ENCODE data around the gene CAPG. TPM values are rescaled to one million over a fixed set of nuclear protein-coding genes. Genes with fewer than 3 reads are reported as not detected.

Gene CAPG
- total and polyA plus RNA-seq, 12 donors: 11.6 to 192 (median 41.4) TPM

GRCh38 chr2:85353876-85354285, 56.3 kb downstream of the CAPG start:
- peak overlapping the region; percentile 21 to 99 (median 92) for H3K4me3 ChIP-seq
- peak; percentile 53 to 82 (median 77) for DNase-seq
- no peaks in the 10 kb centered on the region for H3K9me3 ChIP-seq (replicated peaks in 1 of 3)
- peak overlapping the region in 4 of 5 donors; percentile 49 to 93 (median 83) for H3K27ac ChIP-seq
- peaks cover 24 to 51% of the 10 kb centered on the region in 2 donors for H3K4me1 ChIP-seq (replicated peaks in 1 of 2)
- intact Hi-C loops (cut with DNase I): no loop called here
- peaks cover 0 to 44% of the 10 kb centered on the region in 2 donors for H3K36me3 ChIP-seq (replicated peaks in 1 of 2)
- no peaks in the 10 kb centered on the region for H3K27me3 ChIP-seq
- TF ChIP-seq CTCF (IDR thresholded peaks at IDR 0.05): no peak
- TF ChIP-seq POLR2A (IDR thresholded peaks at IDR 0.05): no peak
- WGBS, 4 donors: 13 to 21% (median 17%) methylated on average over 14 to 16 of the region's 16 CpGs

GRCh38 chr2:85347599-85347998, 62.6 kb downstream of the CAPG start:
- 87 to 93% (median 89%) methylated on average over 3 of the region's 3 CpGs for WGBS, 4 donors
- peaks cover 4 to 7% of the 10 kb centered on the region in 2 donors for H3K4me1 ChIP-seq (replicated peaks in 1 of 2)
- no peak overlapping the region for H3K27ac ChIP-seq
- no peak for DNase-seq
- intact Hi-C loops (cut with DNase I): no loop called here
- TF ChIP-seq POLR2A (IDR thresholded peaks at IDR 0.05): no peak
- TF ChIP-seq CTCF (IDR thresholded peaks at IDR 0.05): no peak
- peaks cover 0 to 75% of the 10 kb centered on the region in 2 donors for H3K36me3 ChIP-seq (replicated peaks in 1 of 2)
- no peaks in the 10 kb centered on the region for H3K27me3 ChIP-seq
- H3K4me3 ChIP-seq: no peak overlapping the region
- H3K9me3 ChIP-seq (replicated peaks in 1 of 3): no peaks in the 10 kb centered on the region

Small RNAs within 50 kb of the gene (small RNA-seq; reads per million reads assigned to genes)
- gene AC062037.1: 0 reads per million in 2 donors
- 0 reads per million in 2 donors for gene AC062037.2
- 0 reads per million in 2 donors for gene RF00019
- 0 reads per million in 2 donors for gene RN7SL113P
- 0 reads per million in 2 donors for gene RN7SL251P

Other genes with a start within 250 kb of the CAPG start
- gene TGOLN2, start 82.4 kb downstream of the CAPG start, total RNA-seq: 100 to 1,000 TPM in 8 of 9 donors, 10 to 100 TPM in 1; 72.8 to 186 (median 143) TPM
- gene TGOLN2, start 82.4 kb downstream of the CAPG start, polyA plus RNA-seq: 10 to 100 TPM; 14.8 to 94.4 (median 25.0) TPM
- gene RETSAT, start 55.8 kb downstream of the CAPG start, total RNA-seq: 100 to 1,000 TPM in 7 of 9 donors, 10 to 100 TPM in 2; 70.3 to 178 (median 131) TPM
- 100 to 1,000 TPM in 1 of 3 donors, 10 to 100 TPM in 2; 26.1 to 209 (median 60.7) TPM for gene RETSAT, start 55.8 kb downstream of the CAPG start, polyA plus RNA-seq
- gene ELMOD3, start 55.6 kb downstream of the CAPG start, total RNA-seq: 10 to 100 TPM; 12.3 to 37.0 (median 25.5) TPM
- 10 to 100 TPM; 18.9 to 69.0 (median 63.1) TPM for gene ELMOD3, start 55.6 kb downstream of the CAPG start, polyA plus RNA-seq
- 1 to 10 TPM in 1 of 9 donors, under 1 TPM in 3, not detected in 5; 0.61 to 1.4 (median 0.71) TPM for gene SH2D6, start 8.3 kb upstream of the CAPG start, total RNA-seq
- 1 to 10 TPM in 2 of 3 donors, under 1 TPM in 1; 0.53 to 4.2 (median 1.3) TPM for gene SH2D6, start 8.3 kb upstream of the CAPG start, polyA plus RNA-seq
- 100 to 1,000 TPM in 7 of 9 donors, 10 to 100 TPM in 2; 87.3 to 429 (median 175) TPM for gene MAT2A, start 128.8 kb upstream of the CAPG start, total RNA-seq
- 100 to 1,000 TPM in 1 of 3 donors, 10 to 100 TPM in 2; 41.1 to 237 (median 75.9) TPM for gene MAT2A, start 128.8 kb upstream of the CAPG start, polyA plus RNA-seq
- 10 to 100 TPM; 24.8 to 85.2 (median 48.4) TPM for gene GGCX, start 151.1 kb upstream of the CAPG start, total RNA-seq
- 10 to 100 TPM; 14.9 to 28.4 (median 19.2) TPM for gene GGCX, start 151.1 kb upstream of the CAPG start, polyA plus RNA-seq
- gene VAMP8, start 167.2 kb upstream of the CAPG start, total RNA-seq: 10 to 100 TPM in 7 of 9 donors, 1 to 10 TPM in 2; 8.0 to 68.9 (median 42.3) TPM
- gene VAMP8, start 167.2 kb upstream of the CAPG start, polyA plus RNA-seq: 100 to 1,000 TPM in 1 of 3 donors, 10 to 100 TPM in 2; 47.2 to 108 (median 51.5) TPM
- 100 to 1,000 TPM in 2 of 9 donors, 10 to 100 TPM in 7; 30.2 to 122 (median 70.5) TPM for gene VAMP5, start 174.1 kb upstream of the CAPG start, total RNA-seq
- gene VAMP5, start 174.1 kb upstream of the CAPG start, polyA plus RNA-seq: 100 to 1,000 TPM in 2 of 3 donors, 10 to 100 TPM in 1; 37.7 to 130 (median 118) TPM
- 100 to 1,000 TPM in 8 of 9 donors, 10 to 100 TPM in 1; 93.8 to 249 (median 175) TPM for gene RNF181, start 185.4 kb upstream of the CAPG start, total RNA-seq
- gene RNF181, start 185.4 kb upstream of the CAPG start, polyA plus RNA-seq: 100 to 1,000 TPM; 130 to 295 (median 214) TPM
- 10 to 100 TPM; 13.8 to 31.2 (median 21.3) TPM for gene TMEM150A, start 192.3 kb upstream of the CAPG start, total RNA-seq
- gene TMEM150A, start 192.3 kb upstream of the CAPG start, polyA plus RNA-seq: 10 to 100 TPM; 11.6 to 79.1 (median 61.4) TPM
- 10 to 100 TPM; 11.7 to 40.4 (median 26.0) TPM for gene C2orf68, start 201.7 kb upstream of the CAPG start, total RNA-seq
- gene C2orf68, start 201.7 kb upstream of the CAPG start, polyA plus RNA-seq: 10 to 100 TPM; 24.2 to 48.9 (median 29.0) TPM
- gene USP39, start 205.8 kb upstream of the CAPG start, total RNA-seq: 100 to 1,000 TPM in 1 of 9 donors, 10 to 100 TPM in 8; 28.6 to 270 (median 35.7) TPM
- 10 to 100 TPM; 26.2 to 43.9 (median 27.7) TPM for gene USP39, start 205.8 kb upstream of the CAPG start, polyA plus RNA-seq

Data from adrenal gland (tissue), 12 donors.